Activated naive CD4-positive, alpha-beta T cell treated with anti-CD3 and anti-CD28 coated beads for 36 hours (primary cell): ENCODE measurements around the gene GRB14. TPM values are rescaled to one million over a fixed set of nuclear protein-coding genes. Genes with fewer than 3 reads are reported as not detected.

Experiments used
- CTCF ChIA-PET: fragments of 350-600 bp; sonication (Branson Sonifier 250); formaldehyde crosslinking; loops from one replicate; lab custom pipeline; 2021; ENCODE audit warnings: antibody characterized with exemption; lab: Charles Lee
- DNase-seq: peaks from one replicate; pipeline ENCODE4 v3.0.0-alpha.2; 2020
- H3K27ac Mint-ChIP-seq: one replicate; pipeline ENCODE4 v1.8.0; 2021; ENCODE audit warnings: mild to moderate bottlenecking, mixed read lengths
- H3K27me3 Mint-ChIP-seq: one replicate; pipeline ENCODE4 v1.8.0; 2021; ENCODE audit warnings: low read depth, mixed read lengths
- H3K36me3 Mint-ChIP-seq: one replicate; pipeline ENCODE4 v1.8.0; 2021; ENCODE audit warnings: low read depth, mixed read lengths
- H3K4me1 Mint-ChIP-seq: one replicate; pipeline ENCODE4 v1.8.0; 2021; ENCODE audit warnings: low read depth, mixed read lengths
- H3K4me3 Mint-ChIP-seq: one replicate; pipeline ENCODE4 v1.8.0; 2021; ENCODE audit warnings: mild to moderate bottlenecking, moderate library complexity, mixed read lengths
- H3K9me3 Mint-ChIP-seq: one replicate; pipeline ENCODE4 v1.8.0; 2021; ENCODE audit warnings: mixed read lengths
- intact Hi-C: fragments of 100-400 bp; cut with micrococcal nuclease; formaldehyde crosslinking; loops from one replicate; pipeline ENCODE4 v1.15.1; 2023
- total RNA-seq, 2 experiments: library from RNA; stranded (reverse); gene quantifications; one replicate each; pipeline ENCODE4 v1.2.3, GENCODE V29; 2021

GRB14 gene
- total RNA-seq, 2 experiments from 2014 or later, result not detected

DNA sequence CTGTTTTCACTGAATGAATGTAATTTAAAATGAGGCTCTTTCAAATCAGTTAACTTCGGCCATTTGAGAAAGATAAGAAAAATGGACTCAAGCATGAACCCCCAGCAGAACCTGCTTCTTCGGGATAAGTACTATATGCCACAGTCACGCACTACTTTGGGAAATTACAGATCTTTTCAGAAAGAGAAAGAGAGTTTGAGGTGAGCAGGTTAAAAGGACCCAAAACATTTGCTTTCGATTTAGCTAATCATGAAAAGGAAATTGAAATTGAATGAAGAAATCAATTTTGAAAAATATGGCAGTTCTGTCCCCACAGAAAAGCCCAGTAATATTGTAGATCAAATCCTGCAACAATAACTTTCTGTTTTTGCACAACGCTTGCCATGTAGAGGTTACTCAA, 156.9 kb downstream of the GRB14 start:
- Mint-ChIP-seq H3K27ac (no peak overlapping the region), H3K9me3 (peaks cover 5% of the 10 kb centered on the region), H3K27me3 (peaks cover 1% of the 10 kb centered on the region), H3K4me1 (no peaks in the 10 kb centered on the region), H3K36me3 (no peaks in the 10 kb centered on the region), H3K4me3 (no peak overlapping the region)
- CTCF ChIA-PET, result no interaction called here
- DNase-seq, result no peak
- intact Hi-C loops, result no loop called here

GRCh38 chr2:164458792-164459191, 162.5 kb downstream of the GRB14 start:
- H3K4me3 Mint-ChIP-seq, result no peak overlapping the region
- H3K4me1 Mint-ChIP-seq, result no peaks in the 10 kb centered on the region
- CTCF ChIA-PET, result no interaction called here
- no peak for DNase-seq
- no peaks in the 10 kb centered on the region for H3K27me3 Mint-ChIP-seq
- H3K27ac Mint-ChIP-seq, result no peak overlapping the region
- intact Hi-C loops, result no loop called here
- H3K9me3 Mint-ChIP-seq, result peaks cover 7% of the 10 kb centered on the region
- H3K36me3 Mint-ChIP-seq, result no peaks in the 10 kb centered on the region

GRCh38 chr2:164457271-164457670, 164.0 kb downstream of the GRB14 start:
- Mint-ChIP-seq H3K4me1 (no peaks in the 10 kb centered on the region), H3K36me3 (no peaks in the 10 kb centered on the region), H3K27ac (no peak overlapping the region), H3K27me3 (no peaks in the 10 kb centered on the region), H3K4me3 (no peak overlapping the region), H3K9me3 (peaks cover 7% of the 10 kb centered on the region)
- intact Hi-C loops, result no loop called here
- CTCF ChIA-PET, result interaction anchor here (0.6 kb wide), 1 partner anchor 118 kb away, joined by 3 read pairs; no protein-coding TSS in a partner anchor
- DNase-seq, result no peak

- Mint-ChIP-seq H3K4me1 (no peaks in the 10 kb centered on the region), H3K9me3 (peaks cover 7% of the 10 kb centered on the region), H3K27ac (no peak overlapping the region), H3K27me3 (no peaks in the 10 kb centered on the region), H3K36me3 (no peaks in the 10 kb centered on the region), H3K4me3 (no peak overlapping the region)
- no peak for DNase-seq
- CTCF ChIA-PET, result no interaction called here
- intact Hi-C loops, result no loop called here
Observed at GRCh38 chr2:164456619-164457018, 164.7 kb downstream of the GRB14 start.

GRCh38 chr2:164453656-164454305, 167.5 kb downstream of the GRB14 start:
- DNase-seq, result no peak
- CTCF ChIA-PET, result no interaction called here
- H3K27ac Mint-ChIP-seq, result no peak overlapping the region
- H3K4me3 Mint-ChIP-seq, result no peak overlapping the region
- H3K27me3 Mint-ChIP-seq, result no peaks in the 10 kb centered on the region
- H3K4me1 Mint-ChIP-seq, result no peaks in the 10 kb centered on the region
- no peaks in the 10 kb centered on the region for H3K36me3 Mint-ChIP-seq
- intact Hi-C loops, result no loop called here
- H3K9me3 Mint-ChIP-seq, result peaks cover 2% of the 10 kb centered on the region

- no peaks in the 10 kb centered on the region for H3K27me3 Mint-ChIP-seq
- intact Hi-C loops, result no loop called here
- DNase-seq, result no peak
- H3K9me3 Mint-ChIP-seq, result no peaks in the 10 kb centered on the region
- CTCF ChIA-PET, result no interaction called here
- H3K4me1 Mint-ChIP-seq, result no peaks in the 10 kb centered on the region
- H3K36me3 Mint-ChIP-seq, result no peaks in the 10 kb centered on the region
- no peak overlapping the region for H3K27ac Mint-ChIP-seq
- no peak overlapping the region for H3K4me3 Mint-ChIP-seq
Observed at GRCh38 chr2:164450278-164450677, 171.0 kb downstream of the GRB14 start.

DNA sequence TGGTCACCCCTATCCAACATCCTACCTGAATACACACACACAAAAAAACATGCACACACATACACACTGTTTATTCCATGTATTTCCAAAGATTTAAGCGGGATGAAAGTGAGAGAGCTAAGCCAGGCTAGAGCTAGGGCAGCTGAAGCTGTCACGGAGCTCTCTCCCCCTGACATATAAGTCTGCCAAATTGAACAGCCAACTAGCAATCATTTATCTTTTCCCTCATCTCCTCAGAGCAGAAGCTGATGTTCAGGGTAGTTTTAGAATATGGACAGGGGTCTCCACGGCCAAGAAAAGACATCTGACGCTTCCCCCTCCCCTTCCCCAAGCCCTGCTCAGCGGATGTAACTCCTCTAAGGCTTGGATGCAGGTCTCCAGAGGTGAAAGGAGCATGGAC, 171.6 kb downstream of the GRB14 start:
- CTCF ChIA-PET, result no interaction called here
- Mint-ChIP-seq H3K4me1 (no peaks in the 10 kb centered on the region), H3K27me3 (no peaks in the 10 kb centered on the region), H3K27ac (no peak overlapping the region), H3K4me3 (no peak overlapping the region), H3K36me3 (no peaks in the 10 kb centered on the region), H3K9me3 (no peaks in the 10 kb centered on the region)
- intact Hi-C loops, result no loop called here
- DNase-seq, result no peak

- H3K27me3 Mint-ChIP-seq, result no peaks in the 10 kb centered on the region
Observed at GRCh38 chr2:164447660-164448059, 173.6 kb downstream of the GRB14 start.

More at GRCh38 chr2:164447660-164448059, 173.6 kb downstream of the GRB14 start:
- Mint-ChIP-seq H3K4me1 (no peaks in the 10 kb centered on the region), H3K4me3 (no peak overlapping the region), H3K9me3 (no peaks in the 10 kb centered on the region), H3K36me3 (no peaks in the 10 kb centered on the region), H3K27ac (no peak overlapping the region)
- no peak for DNase-seq
- CTCF ChIA-PET, result no interaction called here
- intact Hi-C loops, result no loop called here

Other genes with a start within 250 kb of the GRB14 start
- not detected for gene COBLL1, start 220.3 kb upstream of the GRB14 start, total RNA-seq